Activated CD4-positive, alpha-beta memory T cell treated with anti-CD3 and anti-CD28 coated beads, Interleukin-2, amount 10 ng/mL, durations not matched to agents 7 days and 5 days (primary cell): Measurements from ENCODE around the gene CTSV. TPM values are rescaled to one million over a fixed set of nuclear protein-coding genes. Genes with fewer than 3 reads are reported as not detected.
"Not testable (repeated sequence)": the region's sequence is repeated elsewhere in the genome, so short reads cannot be mapped to it uniquely, and the experiment has no call there.

Experiments
- CTCF ChIA-PET: fragments of 350-600 bp; sonication (Branson Sonifier 250); formaldehyde crosslinking; loops from one replicate; lab custom pipeline; 2021; ENCODE audit warnings: antibody characterized with exemption, inconsistent platforms; lab: Charles Lee
- POLR2A ChIA-PET: fragments of 350-600 bp; sonication (Branson Sonifier 250); formaldehyde crosslinking; loops from one replicate; lab custom pipeline; 2021; ENCODE audit warnings: antibody characterized with exemption; lab: Charles Lee
- DNase-seq: peaks from one replicate; pipeline ENCODE4 v3.0.0-alpha.2; 2020
- H3K27ac Mint-ChIP-seq: one replicate; pipeline ENCODE4 v1.8.0; 2021; ENCODE audit warnings: mild to moderate bottlenecking, mixed read lengths
- H3K27me3 Mint-ChIP-seq: one replicate; pipeline ENCODE4 v1.8.0; 2021; ENCODE audit warnings: mixed read lengths
- H3K36me3 Mint-ChIP-seq: one replicate; pipeline ENCODE4 v1.8.0; 2021; ENCODE audit warnings: low read depth, mixed read lengths
- H3K4me1 Mint-ChIP-seq: one replicate; pipeline ENCODE4 v1.8.0; 2021; ENCODE audit warnings: mixed read lengths
- H3K4me3 Mint-ChIP-seq: one replicate; pipeline ENCODE4 v1.8.0; 2021; ENCODE audit warnings: mild to moderate bottlenecking, mixed read lengths
- H3K9me3 Mint-ChIP-seq: one replicate; pipeline ENCODE4 v1.8.0; 2021; ENCODE audit warnings: mixed read lengths
- total RNA-seq, 2 experiments: library from RNA; stranded (reverse); gene quantifications; one replicate each; pipeline ENCODE4 v1.2.3, GENCODE V29; 2021

The CTSV gene
- total RNA-seq, result under 1 TPM; 0.45 to 0.73 TPM

- Mint-ChIP-seq H3K36me3 (no peaks in the 10 kb centered on the region), H3K27ac (no peak within 1 kb of the TSS), H3K9me3 (no peaks in the 10 kb centered on the region), H3K27me3 (peaks cover 53% of the 10 kb centered on the region), H3K4me3 (peak within 1 kb of the TSS; percentile 74), H3K4me1 (peaks cover 10% of the 10 kb centered on the region)
- peak; percentile 85 for DNase-seq
- CTCF ChIA-PET, result interaction anchor here (0.6 kb wide), 1 partner anchor 69 kb away, joined by 3 read pairs; no protein-coding TSS in a partner anchor
- POLR2A ChIA-PET, result no interaction called here
Measured at GRCh38 chr9:97038611-97039513, at the start of gene CTSV. CTSV (minus strand) TSS chr9:97039142; CDS start chr9:97038043, 1,099 bp downstream.

GRCh38 chr9:97087668-97088215 is 48.8 kb upstream of the CTSV start:
- DNase-seq, H3K9me3 Mint-ChIP-seq, CTCF ChIA-PET, H3K4me3 Mint-ChIP-seq, H3K36me3 Mint-ChIP-seq, H3K27ac Mint-ChIP-seq, H3K4me1 Mint-ChIP-seq, POLR2A ChIA-PET: not testable (repeated sequence)
- peaks cover 29% of the 10 kb centered on the region for H3K27me3 Mint-ChIP-seq

- POLR2A ChIA-PET, H3K27ac Mint-ChIP-seq, H3K4me3 Mint-ChIP-seq, H3K9me3 Mint-ChIP-seq, CTCF ChIA-PET, H3K4me1 Mint-ChIP-seq, H3K36me3 Mint-ChIP-seq, DNase-seq: not testable (repeated sequence)
- peaks cover 44% of the 10 kb centered on the region for H3K27me3 Mint-ChIP-seq
Measured at GRCh38 chr9:97084562-97084991, 45.6 kb upstream of the CTSV start.

GRCh38 chr9:97078362-97078761 is 39.4 kb upstream of the CTSV start:
- H3K36me3 Mint-ChIP-seq, result no peaks in the 10 kb centered on the region
- ChIA-PET CTCF (no interaction called here), POLR2A (no interaction called here)
- H3K27ac Mint-ChIP-seq, result no peak overlapping the region
- no peaks in the 10 kb centered on the region for H3K9me3 Mint-ChIP-seq
- H3K27me3 Mint-ChIP-seq, result peaks cover 49% of the 10 kb centered on the region
- H3K4me1 Mint-ChIP-seq, result no peaks in the 10 kb centered on the region
- no peak overlapping the region for H3K4me3 Mint-ChIP-seq
- DNase-seq, result no peak

- no peaks in the 10 kb centered on the region for H3K4me1 Mint-ChIP-seq
- POLR2A ChIA-PET, result no interaction called here
- H3K27me3 Mint-ChIP-seq, result peaks cover 47% of the 10 kb centered on the region
- H3K4me3 Mint-ChIP-seq, result no peak overlapping the region
- no peaks in the 10 kb centered on the region for H3K36me3 Mint-ChIP-seq
- H3K27ac Mint-ChIP-seq, result no peak overlapping the region
- CTCF ChIA-PET, result no interaction called here
- no peaks in the 10 kb centered on the region for H3K9me3 Mint-ChIP-seq
- DNase-seq, result no peak
Measured at GRCh38 chr9:97077452-97078295, 38.7 kb upstream of the CTSV start.

GRCh38 chr9:97076731-97077451 is 37.9 kb upstream of the CTSV start:
- H3K27ac Mint-ChIP-seq, H3K9me3 Mint-ChIP-seq, H3K4me1 Mint-ChIP-seq, CTCF ChIA-PET, H3K36me3 Mint-ChIP-seq, POLR2A ChIA-PET, DNase-seq, H3K4me3 Mint-ChIP-seq: not testable (repeated sequence)
- H3K27me3 Mint-ChIP-seq, result peaks cover 46% of the 10 kb centered on the region

- H3K27me3 Mint-ChIP-seq, result peaks cover 49% of the 10 kb centered on the region
- H3K9me3 Mint-ChIP-seq, result no peaks in the 10 kb centered on the region
- no peak overlapping the region for H3K4me3 Mint-ChIP-seq
- no peaks in the 10 kb centered on the region for H3K36me3 Mint-ChIP-seq
- no peak for DNase-seq
- CTCF ChIA-PET, result no interaction called here
- POLR2A ChIA-PET, result no interaction called here
- no peak overlapping the region for H3K27ac Mint-ChIP-seq
- no peaks in the 10 kb centered on the region for H3K4me1 Mint-ChIP-seq
Measured at GRCh38 chr9:97076238-97076637, 37.3 kb upstream of the CTSV start.

GRCh38 chr9:97075289-97075985 is 36.5 kb upstream of the CTSV start:
- ChIA-PET POLR2A (no interaction called here), CTCF (no interaction called here)
- H3K4me1 Mint-ChIP-seq, result no peaks in the 10 kb centered on the region
- no peaks in the 10 kb centered on the region for H3K36me3 Mint-ChIP-seq
- no peak overlapping the region for H3K27ac Mint-ChIP-seq
- H3K4me3 Mint-ChIP-seq, result no peak overlapping the region
- no peak for DNase-seq
- no peaks in the 10 kb centered on the region for H3K9me3 Mint-ChIP-seq
- H3K27me3 Mint-ChIP-seq, result peaks cover 44% of the 10 kb centered on the region

GRCh38 chr9:97073506-97073905 is 34.6 kb upstream of the CTSV start:
- no peak overlapping the region for H3K27ac Mint-ChIP-seq
- H3K4me3 Mint-ChIP-seq, result no peak overlapping the region
- H3K9me3 Mint-ChIP-seq, result no peaks in the 10 kb centered on the region
- ChIA-PET CTCF (no interaction called here), POLR2A (no interaction called here)
- H3K36me3 Mint-ChIP-seq, result no peaks in the 10 kb centered on the region
- no peaks in the 10 kb centered on the region for H3K4me1 Mint-ChIP-seq
- peaks cover 32% of the 10 kb centered on the region for H3K27me3 Mint-ChIP-seq
- DNase-seq, result no peak

- Mint-ChIP-seq H3K27ac (no peak overlapping the region), H3K4me1 (no peaks in the 10 kb centered on the region), H3K36me3 (no peaks in the 10 kb centered on the region), H3K27me3 (peaks cover 36% of the 10 kb centered on the region), H3K9me3 (no peaks in the 10 kb centered on the region), H3K4me3 (no peak overlapping the region)
- POLR2A ChIA-PET, result no interaction called here
- CTCF ChIA-PET, result no interaction called here
- no peak for DNase-seq
Measured at GRCh38 chr9:97072285-97072776, 33.4 kb upstream of the CTSV start.

- H3K27me3 Mint-ChIP-seq, result peaks cover 26% of the 10 kb centered on the region
- CTCF ChIA-PET, result interaction anchor here (1.5 kb wide), 1 partner anchor 214 kb away, joined by 4 read pairs; no protein-coding TSS in a partner anchor
- DNase-seq, H3K9me3 Mint-ChIP-seq, H3K4me3 Mint-ChIP-seq, H3K36me3 Mint-ChIP-seq, H3K4me1 Mint-ChIP-seq, POLR2A ChIA-PET, H3K27ac Mint-ChIP-seq: not testable (repeated sequence)
Measured at GRCh38 chr9:97070325-97070724, 31.4 kb upstream of the CTSV start.

- Mint-ChIP-seq H3K36me3 (no peaks in the 10 kb centered on the region), H3K27ac (no peak overlapping the region), H3K27me3 (peaks cover 14% of the 10 kb centered on the region), H3K4me3 (no peak overlapping the region), H3K9me3 (peaks cover 2% of the 10 kb centered on the region), H3K4me1 (no peaks in the 10 kb centered on the region)
- DNase-seq, result no peak
- POLR2A ChIA-PET, result no interaction called here
- CTCF ChIA-PET, result no interaction called here
Measured at GRCh38 chr9:97067490-97067889, 28.5 kb upstream of the CTSV start.
